ENCODE data around the gene TNS1.

Gene TNS1

DNA sequence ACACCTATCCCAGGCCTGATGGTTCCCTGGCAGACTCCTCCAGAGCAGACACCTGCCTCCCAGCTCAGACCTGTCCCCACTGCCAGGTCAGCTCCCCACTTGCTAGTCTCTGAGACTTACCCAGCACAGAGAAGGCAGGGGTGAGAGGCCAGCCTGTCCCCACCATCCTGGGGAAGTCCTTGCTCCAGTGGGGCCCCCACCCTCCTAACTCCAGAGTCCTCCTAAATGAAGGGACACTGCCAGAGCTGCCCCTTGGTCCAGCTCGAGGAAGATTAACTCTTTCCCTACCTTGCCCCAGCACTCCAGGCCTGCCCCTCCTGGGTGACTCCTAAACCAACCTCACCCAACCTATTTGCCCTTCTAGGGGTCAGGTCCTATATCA lies 30.4 kb upstream of the TNS1 start:
- Histone ChIP-seq H3K27ac (no peak overlapping the region), H3K4me2 (ENCODE audit: low read length) (no peak overlapping the region), H3K27me3 (ENCODE audit: control insufficient read depth, insufficient read depth, low read length) (no peaks in the 10 kb centered on the region), H3K36me3 (ENCODE audit: control insufficient read depth, insufficient read depth, low read length) (no peaks in the 10 kb centered on the region), H3K79me2 (no peaks in the 10 kb centered on the region), H3K4me3 (ENCODE audit: low read depth, low read length) (no peak overlapping the region), H3K9ac (no peak overlapping the region), H3K9me3 (ENCODE audit: control insufficient read depth, low read length) (no peaks in the 10 kb centered on the region), H3K4me1 (no peaks in the 10 kb centered on the region), H2AFZ (no peak overlapping the region)
- TF ChIP-seq, protein P1, sequence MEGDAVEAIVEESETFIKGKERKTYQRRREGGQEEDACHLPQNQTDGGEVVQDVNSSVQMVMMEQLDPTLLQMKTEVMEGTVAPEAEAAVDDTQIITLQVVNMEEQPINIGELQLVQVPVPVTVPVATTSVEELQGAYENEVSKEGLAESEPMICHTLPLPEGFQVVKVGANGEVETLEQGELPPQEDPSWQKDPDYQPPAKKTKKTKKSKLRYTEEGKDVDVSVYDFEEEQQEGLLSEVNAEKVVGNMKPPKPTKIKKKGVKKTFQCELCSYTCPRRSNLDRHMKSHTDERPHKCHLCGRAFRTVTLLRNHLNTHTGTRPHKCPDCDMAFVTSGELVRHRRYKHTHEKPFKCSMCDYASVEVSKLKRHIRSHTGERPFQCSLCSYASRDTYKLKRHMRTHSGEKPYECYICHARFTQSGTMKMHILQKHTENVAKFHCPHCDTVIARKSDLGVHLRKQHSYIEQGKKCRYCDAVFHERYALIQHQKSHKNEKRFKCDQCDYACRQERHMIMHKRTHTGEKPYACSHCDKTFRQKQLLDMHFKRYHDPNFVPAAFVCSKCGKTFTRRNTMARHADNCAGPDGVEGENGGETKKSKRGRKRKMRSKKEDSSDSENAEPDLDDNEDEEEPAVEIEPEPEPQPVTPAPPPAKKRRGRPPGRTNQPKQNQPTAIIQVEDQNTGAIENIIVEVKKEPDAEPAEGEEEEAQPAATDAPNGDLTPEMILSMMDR (IDR thresholded peaks at IDR 0.05): no peak

DNA sequence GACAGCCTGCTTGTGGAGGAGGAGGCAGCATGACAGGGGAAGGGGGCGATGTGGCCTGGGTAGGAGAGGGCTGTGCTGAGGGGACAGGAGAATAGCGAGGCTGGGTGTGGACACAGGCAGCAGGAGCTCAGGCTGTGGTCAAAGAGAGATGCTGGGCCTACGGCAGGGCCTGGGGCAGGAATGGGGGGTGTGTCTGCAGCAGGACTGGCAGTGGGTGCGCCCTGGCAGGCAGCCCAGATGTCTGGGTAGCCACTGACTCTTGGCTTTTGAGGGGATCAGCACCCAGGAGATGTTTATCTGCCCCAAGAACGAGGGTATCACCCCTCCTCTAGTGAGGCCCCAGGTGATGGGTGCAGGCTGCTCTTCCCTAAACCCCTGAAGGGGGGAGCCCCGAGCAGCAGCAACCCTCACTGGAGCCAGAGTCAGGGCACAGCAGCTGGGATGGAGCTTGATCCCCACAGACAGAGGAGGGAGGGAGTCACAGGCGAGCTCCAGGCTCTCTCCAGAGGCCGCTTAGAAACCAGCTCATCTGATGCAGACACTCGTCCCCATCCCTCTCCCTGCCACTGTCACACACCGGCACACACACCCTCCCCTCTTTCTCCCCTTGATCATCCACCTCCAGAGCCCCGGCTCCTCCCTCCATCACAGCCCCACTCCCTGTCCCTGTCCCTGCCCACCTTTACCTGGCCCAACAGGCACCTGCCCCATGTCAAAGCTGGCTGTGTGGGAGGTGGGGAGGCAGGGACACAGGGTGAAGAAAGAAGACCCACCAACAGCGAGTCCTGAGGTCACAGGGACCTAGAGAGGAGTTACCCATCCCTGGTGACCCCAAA lies 29.8 kb upstream of the TNS1 start:
- H3K27ac ChIP-seq: no peak overlapping the region
- H3K9me3 ChIP-seq (ENCODE audit: control insufficient read depth, low read length): no peaks in the 10 kb centered on the region
- no peak overlapping the region for H3K4me3 ChIP-seq (ENCODE audit: low read depth, low read length)
- H3K27me3 ChIP-seq (ENCODE audit: control insufficient read depth, insufficient read depth, low read length): no peaks in the 10 kb centered on the region
- H2AFZ ChIP-seq: no peak overlapping the region
- H3K79me2 ChIP-seq: no peaks in the 10 kb centered on the region
- TF ChIP-seq, protein P1 (IDR thresholded peaks at IDR 0.05): no peak
- no peaks in the 10 kb centered on the region for H3K36me3 ChIP-seq (ENCODE audit: control insufficient read depth, insufficient read depth, low read length)
- H3K4me2 ChIP-seq (ENCODE audit: low read length): no peak overlapping the region
- no peaks in the 10 kb centered on the region for H3K4me1 ChIP-seq
- no peak overlapping the region for H3K9ac ChIP-seq

DNA sequence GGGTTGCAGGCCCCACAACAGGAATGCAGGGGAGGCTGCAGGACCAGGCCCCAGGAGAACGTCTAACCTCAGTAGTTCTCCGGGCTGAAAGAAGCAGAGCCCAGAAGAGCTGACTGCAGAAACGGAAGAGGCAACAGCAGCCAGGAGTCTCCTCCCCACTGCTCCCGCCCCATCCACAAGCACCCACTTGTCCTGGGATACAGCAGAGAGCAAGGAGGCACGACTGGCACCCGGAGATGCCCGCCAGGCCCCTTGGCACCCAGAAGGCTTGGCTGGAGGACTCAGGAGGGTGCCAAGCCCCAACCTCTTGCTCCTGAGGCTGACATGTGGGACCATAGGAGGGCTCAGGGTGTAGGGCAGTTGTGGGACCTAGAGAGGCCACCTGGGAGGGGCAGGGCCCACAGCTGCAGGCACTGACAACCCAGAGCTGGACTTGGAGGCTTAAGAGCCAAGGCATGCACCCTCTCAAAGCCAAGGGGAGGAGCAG lies 29.0 kb upstream of the TNS1 start:
- Histone ChIP-seq H3K4me2 (ENCODE audit: low read length) (no peak overlapping the region), H3K9ac (no peak overlapping the region), H3K27me3 (ENCODE audit: control insufficient read depth, insufficient read depth, low read length) (no peaks in the 10 kb centered on the region), H3K4me1 (no peaks in the 10 kb centered on the region), H3K36me3 (ENCODE audit: control insufficient read depth, insufficient read depth, low read length) (no peaks in the 10 kb centered on the region), H3K27ac (no peak overlapping the region), H3K4me3 (ENCODE audit: low read depth, low read length) (no peak overlapping the region), H3K79me2 (no peaks in the 10 kb centered on the region), H3K9me3 (ENCODE audit: control insufficient read depth, low read length) (no peaks in the 10 kb centered on the region), H2AFZ (no peak overlapping the region)
- TF ChIP-seq, protein P1 (IDR thresholded peaks at IDR 0.05): no peak

DNA sequence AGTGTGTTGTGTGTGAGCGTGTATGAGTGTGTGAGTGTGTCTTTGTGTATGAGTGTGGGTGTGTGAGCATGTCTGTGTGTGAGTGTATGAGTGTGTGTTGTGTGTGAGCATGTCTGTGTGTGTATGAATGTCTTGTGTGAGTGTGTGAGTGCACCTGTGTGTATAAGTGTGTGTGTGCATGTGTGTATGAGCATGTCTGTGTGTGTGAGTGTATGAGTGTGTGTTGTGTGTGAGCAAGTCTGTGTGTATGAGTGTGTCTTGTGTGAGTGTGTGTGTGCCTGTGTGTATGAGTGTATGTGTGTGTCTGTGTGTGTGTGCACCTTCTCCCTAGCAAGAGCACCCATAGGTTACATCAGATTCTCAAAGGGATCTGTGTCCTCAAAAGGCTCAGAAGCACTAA lies 28.5 kb upstream of the TNS1 start:
- Histone ChIP-seq H3K4me3 (ENCODE audit: low read depth, low read length) (no peak overlapping the region), H3K36me3 (ENCODE audit: control insufficient read depth, insufficient read depth, low read length) (no peaks in the 10 kb centered on the region), H3K4me1 (no peaks in the 10 kb centered on the region), H2AFZ (no peak overlapping the region), H3K27me3 (ENCODE audit: control insufficient read depth, insufficient read depth, low read length) (no peaks in the 10 kb centered on the region), H3K79me2 (no peaks in the 10 kb centered on the region), H3K4me2 (ENCODE audit: low read length) (no peak overlapping the region), H3K27ac (no peak overlapping the region), H3K9ac (no peak overlapping the region), H3K9me3 (ENCODE audit: control insufficient read depth, low read length) (no peaks in the 10 kb centered on the region)
- TF ChIP-seq, protein P1 (IDR thresholded peaks at IDR 0.05): no peak
